ENCODE measurements around the gene SDHB.

Gene SDHB

DNA sequence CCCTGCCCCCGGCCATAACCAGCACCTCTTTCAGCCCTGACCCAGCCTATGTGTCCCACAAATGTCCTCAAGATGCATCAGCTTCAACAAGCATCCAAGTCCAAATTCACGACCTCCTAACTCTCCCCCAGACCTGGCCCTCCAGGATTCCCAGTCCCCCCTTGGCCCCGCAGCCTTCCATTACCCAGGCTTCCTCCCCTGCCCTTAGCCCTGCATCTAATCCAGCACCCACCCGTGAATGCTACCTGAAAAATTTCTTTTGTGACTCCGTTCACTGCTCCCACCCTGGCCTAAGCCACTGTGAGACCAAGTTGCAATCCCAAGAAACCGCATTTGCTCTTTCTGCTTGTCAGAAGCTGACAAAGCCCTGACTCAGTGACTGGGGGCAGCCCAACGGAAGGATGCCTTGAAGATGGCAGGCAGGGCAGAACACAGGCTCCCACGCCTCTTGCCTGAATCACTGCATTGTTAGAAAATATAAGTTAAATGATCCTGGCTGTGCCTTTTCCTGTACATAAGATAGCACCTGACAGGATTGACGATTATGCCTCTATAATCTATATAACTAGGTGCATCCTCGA lies 72.5 kb downstream of the SDHB start:
- DNase-seq: no peak

DNA sequence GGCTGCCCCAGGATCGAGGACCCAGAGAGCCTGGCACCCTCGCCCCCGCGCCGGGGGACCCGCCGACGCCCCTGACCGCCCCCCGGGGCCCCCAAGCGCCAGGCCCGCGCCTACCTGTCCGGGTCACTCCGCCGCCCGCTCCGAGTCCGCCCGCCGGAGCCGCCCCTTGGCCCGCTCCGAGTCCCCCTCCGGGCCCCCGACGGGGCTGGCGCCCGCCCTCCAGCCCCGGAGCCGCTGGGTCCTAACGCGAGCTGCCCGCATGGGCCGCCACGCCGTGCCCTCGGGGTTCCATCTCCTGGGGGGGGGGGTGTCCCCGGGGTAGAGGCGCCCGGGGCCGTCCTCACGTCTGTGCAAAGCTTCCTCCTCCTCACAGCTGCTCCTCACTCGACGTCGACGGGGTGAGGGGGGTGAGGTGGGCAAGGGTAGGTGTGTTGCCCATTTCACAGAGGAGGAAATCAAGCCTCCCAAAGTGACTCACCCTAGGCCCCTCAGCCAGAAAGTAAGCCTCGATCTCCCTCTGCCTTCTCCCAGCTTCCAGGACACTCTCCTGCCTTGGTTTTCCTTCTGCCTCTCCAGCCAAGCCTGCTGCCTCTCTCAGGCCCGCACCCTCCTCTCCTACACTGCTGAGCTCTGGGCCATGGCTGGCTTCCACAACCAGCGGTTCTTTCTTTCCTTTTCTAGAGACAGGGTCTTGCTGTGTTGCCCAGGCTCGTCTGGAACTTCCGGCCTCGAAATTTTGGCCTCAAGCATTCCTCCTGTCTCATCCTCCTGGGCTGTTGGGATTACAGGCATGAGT lies 73.2 kb downstream of the SDHB start, which contains the start of gene MFAP2:
Gene MFAP2 (minus strand): TSS at position 148 of the 796 bp plus-strand sequence. CDS start 2,347 bp downstream, outside the sequence.
- DNase-seq: no peak

DNA sequence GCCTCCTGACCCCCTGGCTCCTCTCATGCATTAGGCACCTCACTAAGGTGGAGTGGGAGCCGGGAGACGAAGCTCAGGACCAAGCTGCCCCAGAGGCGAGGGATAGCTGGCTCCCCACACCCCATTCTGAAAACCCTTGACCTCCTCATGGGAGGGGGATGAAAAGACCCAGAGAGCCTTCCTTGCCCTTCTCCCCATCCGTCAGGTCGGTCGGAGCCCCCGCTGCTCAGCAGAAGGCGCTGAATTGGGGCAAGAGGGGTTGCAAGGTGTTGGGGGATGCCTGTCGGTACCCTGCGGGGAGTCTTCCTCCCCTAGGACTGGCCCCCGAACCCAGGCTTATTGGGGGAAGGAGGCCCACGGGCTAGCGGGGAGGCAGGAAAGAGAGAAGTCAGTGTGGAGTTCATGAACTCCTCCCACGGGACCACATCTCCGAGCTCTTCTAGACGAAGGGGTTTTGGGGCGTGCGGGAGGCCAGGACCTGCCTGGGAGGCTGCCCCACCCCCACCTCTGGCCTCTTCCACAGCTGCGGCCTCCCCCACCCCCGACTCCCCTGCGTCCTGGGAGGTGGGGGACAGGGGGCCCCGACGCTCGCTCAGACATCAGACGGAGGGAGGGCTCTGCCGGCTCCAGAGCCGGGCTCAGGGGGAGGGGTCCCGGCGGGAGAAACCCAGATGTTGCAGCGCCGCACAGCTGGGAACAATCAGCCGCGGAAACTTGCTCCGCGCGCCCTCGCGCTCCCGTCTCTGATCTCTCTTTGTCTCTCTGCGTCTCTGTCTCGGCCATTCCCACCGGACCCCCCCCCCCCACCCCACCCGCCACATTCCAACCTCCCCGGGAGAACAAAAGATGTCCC lies 74.1 kb downstream of the SDHB start:
- no peak for DNase-seq

DNA sequence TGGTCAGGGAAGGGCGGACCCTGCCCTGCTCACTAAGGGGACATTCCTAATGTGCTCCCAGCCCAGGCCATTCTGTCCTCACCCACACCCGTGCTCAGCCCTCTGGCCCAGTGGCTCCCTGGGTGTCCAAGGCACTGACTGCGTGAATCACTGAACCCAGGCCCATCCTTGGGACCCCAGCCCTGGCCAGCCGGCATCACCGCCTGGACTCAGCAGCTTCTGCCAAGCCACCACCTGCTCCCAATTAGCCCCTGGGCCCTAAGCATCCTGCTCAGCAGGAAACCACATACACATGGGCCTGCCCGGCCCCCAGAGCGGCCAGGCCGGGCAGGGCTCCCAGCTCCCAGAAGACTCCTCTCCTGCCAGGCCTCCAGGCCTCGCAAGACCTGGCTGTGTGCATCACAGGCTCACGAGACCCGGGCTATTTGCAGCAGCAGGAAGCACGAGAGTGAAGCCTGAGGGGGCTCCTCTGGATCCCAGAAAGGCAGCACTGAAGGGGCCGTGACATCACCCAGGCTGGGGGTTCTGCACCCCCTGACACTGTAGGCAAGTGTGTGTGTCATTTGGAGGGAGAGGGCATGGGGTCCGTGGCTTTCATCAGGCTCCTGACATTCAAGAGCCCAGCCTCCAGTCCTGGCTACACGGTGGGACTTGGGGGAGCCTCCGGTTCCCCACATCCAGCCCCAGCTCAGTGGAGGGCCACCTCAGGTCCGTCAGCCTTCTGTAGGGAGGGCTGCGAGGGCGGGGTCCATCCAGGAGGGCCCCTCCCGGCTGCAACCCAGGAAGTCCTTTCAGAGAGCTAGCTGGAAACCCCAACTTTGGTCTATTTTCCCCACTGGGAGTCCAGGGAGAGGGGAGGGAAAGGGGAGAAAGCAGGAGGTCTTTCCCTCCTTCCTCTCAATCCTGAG lies 75.0 kb downstream of the SDHB start:
- no peak for DNase-seq

DNA sequence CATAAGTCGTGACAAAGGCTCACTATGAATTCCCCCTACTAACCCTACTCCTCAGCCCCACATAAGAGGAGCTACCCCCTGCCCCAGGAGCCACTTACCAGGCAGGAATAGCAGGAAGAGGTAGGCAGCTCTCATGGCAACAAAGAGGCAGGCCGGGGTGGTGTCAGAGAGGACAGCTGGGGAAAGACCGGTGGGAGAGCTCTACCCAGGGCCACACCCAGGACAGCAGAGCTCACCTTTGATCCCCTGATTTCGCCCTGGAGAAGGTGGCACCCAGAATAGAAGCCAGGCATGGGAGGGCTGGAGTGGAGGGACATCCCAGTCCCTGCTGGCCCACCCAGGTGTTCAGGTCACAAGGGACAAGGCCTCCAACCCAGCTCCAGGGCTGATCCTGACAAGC lies 75.7 kb downstream of the SDHB start:
- DNase-seq: no peak

DNA sequence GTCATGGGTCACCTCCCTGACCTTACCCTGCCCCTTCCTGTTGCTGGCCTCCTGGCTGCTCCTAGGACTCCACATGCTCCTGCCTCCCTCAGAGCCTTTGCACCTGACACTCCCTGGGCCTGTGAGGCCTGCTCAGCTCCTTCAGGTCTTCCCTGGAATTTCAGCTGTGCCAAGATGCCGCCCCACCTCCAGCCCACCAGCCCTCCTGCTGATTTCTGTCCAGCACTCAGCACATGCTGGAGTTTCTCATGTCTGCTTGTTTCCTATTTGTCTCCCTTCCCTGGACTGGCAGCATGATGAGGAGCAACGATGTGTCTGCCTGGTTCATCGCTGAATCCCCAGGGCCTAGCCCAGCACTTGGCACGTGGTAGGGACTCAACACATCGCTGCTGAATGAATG lies 76.5 kb downstream of the SDHB start:
- no peak for DNase-seq

DNA sequence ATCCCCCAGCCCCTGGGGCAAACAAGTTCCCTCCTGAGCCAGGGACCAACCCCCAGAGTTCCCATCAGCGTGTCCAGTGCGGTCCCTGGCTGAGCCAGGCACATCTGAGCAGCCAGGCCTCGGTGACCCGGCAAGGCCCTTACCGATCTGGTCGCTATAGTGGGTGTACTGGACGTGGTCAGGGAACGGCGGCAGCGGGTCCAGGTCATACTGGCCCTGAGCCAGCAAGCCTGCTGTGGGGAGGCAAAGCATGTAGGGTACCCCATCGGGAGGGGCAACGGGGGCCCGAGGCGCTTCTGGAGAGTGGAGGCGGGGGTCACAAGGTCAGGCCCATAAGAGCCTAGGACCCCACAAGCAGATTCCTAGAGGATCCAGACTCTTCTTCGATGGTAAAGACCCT lies 76.9 kb downstream of the SDHB start:
- DNase-seq: no peak

DNA sequence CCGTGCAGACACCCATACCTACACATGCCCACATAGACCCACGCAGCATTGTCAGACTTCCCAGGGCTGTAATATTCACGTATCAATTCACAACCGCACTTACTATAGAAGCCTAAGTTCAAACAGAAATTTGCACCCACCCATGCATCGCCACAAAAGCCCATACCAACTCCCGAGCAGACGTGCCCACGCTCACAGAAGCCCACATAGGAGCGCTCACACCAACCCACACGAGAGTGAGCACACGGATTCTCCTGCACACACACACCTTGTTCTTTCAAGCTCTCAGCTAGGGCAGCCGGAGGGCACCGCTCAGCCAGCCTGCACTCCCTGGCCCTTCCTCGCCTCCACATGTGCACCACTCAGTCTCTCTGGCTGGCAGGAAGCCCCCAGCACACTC lies 78.0 kb downstream of the SDHB start:
- no peak for DNase-seq

DNA sequence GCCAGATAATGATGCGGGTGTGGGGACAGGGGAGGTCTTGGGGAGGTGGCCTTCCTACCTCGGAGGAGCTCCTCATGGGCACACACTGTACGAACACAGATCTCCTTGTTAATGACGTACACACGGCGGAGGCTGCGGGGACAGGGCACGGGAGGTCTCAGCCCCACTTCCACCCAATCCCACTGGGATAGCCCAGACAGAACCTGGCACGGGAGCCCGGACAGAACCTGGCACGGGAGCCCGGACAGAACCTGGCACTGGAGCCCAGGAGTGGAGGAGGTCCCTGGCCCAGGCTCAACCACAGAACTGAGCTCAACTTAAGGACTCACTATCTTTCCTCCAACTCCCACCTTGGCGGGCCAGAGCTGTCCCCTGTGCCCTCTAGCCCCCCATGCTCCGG lies 78.6 kb downstream of the SDHB start:
- no peak for DNase-seq

DNA sequence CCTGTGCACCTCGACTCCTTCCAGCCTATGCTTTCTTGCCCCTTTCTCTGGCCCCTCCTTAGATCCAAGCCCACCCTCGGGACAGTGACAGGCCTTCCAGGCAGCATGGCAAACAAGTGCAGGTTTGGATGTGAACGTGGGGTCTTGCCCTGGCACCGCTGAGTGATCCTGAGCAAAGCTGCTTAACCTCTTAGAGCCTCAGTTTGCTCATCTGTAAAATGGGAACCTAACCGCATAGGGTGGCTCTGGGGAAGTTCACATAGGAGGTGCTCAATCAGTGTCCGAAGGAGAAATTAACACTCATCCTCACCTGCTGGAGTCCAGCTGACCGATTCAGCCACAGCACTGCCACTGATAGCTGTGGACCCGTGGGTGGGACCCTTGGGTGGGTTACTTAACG lies 80.6 kb downstream of the SDHB start:
- DNase-seq: no peak

DNA sequence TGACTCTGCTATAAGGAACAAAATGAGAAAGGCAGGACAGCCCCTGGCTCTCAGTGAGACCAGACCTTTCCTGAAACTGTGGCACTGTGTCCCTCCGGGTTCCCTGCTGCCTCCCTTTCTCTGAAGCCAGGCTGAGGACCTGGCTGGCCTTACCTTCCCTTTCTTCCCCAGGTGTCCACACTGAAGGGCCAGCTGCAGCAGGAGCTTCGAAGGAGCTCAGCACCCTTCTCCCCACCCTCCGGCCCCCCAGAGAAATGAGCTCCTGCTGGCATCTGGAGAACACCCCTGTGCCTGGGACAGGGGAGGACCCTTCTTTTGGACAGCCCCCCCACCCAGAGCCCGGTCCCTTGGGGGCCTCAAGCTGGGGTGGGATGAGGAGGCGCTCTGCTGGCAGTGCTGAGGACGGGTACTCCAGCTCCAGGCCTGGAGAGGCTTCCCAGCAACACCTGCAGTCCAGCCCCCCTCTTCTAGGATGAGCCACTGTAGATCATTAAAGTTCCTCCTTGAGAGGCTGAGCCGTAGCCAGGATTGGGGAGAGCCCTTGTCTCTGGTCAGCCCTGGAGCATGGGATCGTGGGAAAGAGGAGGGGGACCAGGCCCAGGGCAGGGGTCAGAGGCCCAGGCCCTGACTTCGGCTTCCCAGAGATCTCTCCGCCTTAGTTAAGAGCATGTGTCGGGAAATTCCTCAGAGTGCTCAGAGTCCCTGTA lies 81.5 kb downstream of the SDHB start:
- DNase-seq: no peak

DNA sequence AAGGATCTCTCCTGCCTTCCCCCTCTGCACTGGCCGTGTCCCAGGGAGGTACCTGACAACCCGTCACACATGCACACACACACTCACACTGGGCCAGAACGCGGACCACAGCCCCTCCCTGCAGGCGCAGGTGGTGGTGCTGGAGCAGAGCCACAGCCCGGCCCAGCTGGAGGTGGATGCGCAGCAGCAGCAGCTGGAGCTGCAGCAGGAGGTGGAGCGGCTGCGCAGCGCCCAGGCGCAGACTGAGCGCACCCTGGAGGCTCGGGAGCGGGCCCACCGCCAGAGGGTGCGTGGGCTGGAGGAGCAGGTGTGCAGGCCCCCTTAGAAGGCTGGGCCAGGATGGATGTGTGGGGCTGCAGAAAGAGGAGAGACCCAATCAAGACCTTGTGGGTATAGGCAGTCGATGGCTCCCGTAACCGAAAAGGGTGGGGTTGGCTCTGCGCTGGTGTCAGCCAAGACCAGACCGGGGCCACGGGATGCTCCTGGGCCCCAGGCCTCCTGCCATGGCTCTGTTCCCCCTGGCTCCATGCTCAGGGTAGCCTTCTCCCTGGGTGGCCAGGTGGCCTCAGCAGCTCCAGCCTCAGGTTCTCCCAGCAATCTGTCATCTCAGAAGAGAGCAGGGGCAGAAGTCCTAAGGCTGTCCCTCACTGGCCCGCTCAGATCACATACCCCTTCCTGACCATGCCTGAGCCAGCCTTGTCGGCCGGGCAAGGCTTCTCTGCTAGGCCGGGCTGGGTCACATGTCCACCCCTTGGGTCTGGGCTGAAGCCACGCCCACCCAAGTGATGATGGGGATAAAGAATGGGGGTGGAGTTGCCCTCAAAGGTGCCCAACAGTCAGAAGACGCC lies 82.3 kb downstream of the SDHB start:
- DNase-seq: no peak

DNA sequence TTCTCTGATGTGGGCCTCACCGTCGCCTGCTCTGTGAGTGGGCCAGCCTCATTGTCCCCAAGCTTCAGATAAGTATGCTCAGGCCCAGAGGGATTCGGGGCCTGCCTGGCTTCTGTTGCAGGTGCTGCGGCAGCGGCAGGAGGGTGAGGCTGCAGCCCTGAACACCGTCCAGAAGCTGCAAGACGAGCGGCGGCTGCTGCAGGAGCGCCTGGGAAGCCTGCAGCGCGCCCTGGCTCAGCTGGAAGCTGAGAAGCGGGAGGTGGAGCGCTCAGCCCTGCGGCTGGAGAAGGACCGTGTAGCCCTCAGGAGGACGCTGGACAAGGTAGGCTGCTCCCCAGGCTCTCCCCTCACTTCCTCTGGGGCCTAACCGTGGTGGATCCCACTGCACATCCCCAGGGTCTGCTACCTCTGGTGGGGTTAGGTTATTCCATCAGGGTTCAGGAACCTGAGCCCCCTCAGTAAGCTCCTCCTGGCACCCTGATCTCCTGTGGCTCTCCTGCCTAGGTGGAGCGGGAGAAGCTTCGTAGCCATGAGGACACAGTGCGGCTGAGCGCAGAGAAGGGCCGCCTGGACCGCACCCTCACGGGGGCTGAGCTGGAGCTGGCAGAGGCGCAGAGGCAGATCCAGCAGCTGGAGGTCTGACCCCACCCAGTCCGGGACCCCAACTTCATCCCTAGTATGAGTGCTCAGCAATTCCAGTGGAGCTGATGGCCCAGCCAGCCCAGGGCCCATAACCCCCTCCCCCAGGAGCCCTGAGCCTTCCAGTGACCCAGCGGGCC lies 83.5 kb downstream of the SDHB start:
- no peak for DNase-seq

DNA sequence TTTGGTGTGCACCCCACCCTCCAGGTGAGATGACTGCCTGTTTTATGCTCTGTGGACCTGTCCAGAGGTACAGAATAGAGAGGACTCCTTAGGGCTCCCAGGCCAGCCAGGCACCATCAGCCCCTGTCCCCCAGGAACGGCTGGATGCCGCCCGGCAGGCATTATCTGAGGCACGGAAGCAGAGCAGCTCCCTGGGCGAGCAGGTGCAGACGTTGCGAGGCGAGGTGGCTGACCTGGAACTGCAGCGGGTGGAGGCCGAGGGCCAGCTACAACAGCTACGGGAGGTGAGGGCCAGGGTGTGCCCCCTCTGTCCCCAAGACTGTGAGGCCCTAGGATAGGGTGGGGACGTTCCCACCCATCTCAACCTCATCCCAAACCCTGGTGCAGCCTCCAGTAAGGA lies 84.2 kb downstream of the SDHB start:
- DNase-seq: no peak

DNA sequence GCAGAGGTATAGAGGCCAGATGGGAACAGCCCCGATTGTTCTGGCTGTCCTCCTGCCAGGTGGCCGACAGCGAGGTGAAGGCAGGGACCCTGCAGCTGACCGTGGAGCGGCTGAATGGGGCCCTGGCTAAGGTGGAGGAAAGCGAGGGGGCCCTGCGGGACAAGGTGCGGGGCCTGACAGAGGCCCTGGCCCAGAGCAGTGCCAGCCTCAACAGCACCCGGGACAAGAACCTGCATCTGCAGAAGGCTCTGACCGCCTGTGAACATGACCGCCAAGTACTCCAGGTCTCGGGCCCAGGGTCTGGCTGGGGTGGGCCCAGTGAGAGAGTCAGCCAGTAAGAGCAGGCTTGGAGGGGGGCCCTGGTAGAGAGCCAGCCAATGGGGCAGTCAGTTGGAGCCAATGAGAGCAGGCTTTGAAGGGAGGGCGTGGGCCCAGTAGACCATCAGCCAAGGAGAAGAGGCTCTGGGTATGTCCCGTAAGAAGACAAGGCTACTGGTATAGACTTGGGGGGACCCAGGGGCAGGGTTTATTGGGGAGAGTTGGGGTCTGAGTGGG lies 84.7 kb downstream of the SDHB start:
- DNase-seq: no peak

Data from MV-4-11 (cell line).